ENCODE measurements around the gene ZBTB17. TPM values are rescaled to one million over a fixed set of nuclear protein-coding genes. Genes with fewer than 3 reads are reported as not detected.
"Not testable (repeated sequence)": the region's sequence is repeated elsewhere in the genome, so short reads cannot be mapped to it uniquely, and the experiment has no call there.

Gene ZBTB17
- polyA plus RNA-seq, 2 of the 4 experiments (the other 2 are of a cell fraction), result 13.8 to 16.5 TPM

DNA sequence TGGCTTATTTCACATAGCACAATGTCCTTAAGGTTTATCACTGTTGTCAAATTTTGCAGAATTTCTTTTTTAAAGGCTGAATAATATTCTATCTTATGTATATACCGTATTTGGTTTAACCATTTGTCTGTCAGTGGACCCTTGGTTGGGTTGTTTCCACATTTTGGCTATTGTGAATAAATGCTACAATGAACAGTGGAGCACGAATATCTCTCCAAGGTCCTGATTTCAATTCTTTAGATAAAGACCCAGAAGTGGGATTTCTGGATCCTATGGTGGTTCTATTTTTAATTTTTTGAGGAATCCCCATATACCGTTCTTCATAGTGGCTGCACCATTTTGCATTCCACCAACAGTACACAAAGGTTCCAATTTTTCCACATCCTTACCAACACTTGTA is 5.8 kb upstream of the ZBTB17 start (continued):
- TF ChIP-seq, protein P1, sequence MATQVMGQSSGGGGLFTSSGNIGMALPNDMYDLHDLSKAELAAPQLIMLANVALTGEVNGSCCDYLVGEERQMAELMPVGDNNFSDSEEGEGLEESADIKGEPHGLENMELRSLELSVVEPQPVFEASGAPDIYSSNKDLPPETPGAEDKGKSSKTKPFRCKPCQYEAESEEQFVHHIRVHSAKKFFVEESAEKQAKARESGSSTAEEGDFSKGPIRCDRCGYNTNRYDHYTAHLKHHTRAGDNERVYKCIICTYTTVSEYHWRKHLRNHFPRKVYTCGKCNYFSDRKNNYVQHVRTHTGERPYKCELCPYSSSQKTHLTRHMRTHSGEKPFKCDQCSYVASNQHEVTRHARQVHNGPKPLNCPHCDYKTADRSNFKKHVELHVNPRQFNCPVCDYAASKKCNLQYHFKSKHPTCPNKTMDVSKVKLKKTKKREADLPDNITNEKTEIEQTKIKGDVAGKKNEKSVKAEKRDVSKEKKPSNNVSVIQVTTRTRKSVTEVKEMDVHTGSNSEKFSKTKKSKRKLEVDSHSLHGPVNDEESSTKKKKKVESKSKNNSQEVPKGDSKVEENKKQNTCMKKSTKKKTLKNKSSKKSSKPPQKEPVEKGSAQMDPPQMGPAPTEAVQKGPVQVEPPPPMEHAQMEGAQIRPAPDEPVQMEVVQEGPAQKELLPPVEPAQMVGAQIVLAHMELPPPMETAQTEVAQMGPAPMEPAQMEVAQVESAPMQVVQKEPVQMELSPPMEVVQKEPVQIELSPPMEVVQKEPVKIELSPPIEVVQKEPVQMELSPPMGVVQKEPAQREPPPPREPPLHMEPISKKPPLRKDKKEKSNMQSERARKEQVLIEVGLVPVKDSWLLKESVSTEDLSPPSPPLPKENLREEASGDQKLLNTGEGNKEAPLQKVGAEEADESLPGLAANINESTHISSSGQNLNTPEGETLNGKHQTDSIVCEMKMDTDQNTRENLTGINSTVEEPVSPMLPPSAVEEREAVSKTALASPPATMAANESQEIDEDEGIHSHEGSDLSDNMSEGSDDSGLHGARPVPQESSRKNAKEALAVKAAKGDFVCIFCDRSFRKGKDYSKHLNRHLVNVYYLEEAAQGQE (IDR thresholded peaks at IDR 0.05), result peak; percentile 38; the same call in 1 of the 2 replicates

DNA sequence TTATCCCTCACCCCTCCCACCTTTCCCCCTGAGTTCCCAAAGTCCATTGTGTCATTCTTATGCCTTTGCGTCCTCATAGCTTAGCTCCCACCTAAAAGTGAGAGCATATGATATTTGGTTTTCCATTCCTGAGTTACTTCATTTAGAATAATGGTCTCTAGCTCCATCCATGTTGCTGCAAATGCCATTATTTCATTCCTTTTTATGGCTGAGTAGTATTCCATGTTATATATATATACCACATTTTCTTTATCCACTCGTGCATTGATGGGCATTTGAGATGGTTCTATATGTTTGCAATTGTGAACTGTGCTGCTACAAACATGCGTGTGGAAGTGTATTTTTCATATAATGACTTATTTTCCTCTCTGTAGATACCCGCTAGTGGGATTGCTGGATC is 2.0 kb upstream of the ZBTB17 start:
- FAIRE-seq; H3K27ac ChIP-seq; H3K4me2 ChIP-seq; POLR2A ChIA-PET; ATAC-seq; DNase-seq (ENCODE audit: low read depth in 1 of 2, low spot score in 1 of 2); CTCF ChIA-PET; H3K9me3 ChIP-seq; H3K4me3 ChIP-seq: not testable (repeated sequence)
- H3K4me1 ChIP-seq, result peaks cover 11% of the 10 kb centered on the region; the same call in 2 of the 3 replicates
- 73% methylated on average over 4 of the region's 4 CpGs for WGBS (ENCODE audit: missing lambda C conversion rate)

DNA sequence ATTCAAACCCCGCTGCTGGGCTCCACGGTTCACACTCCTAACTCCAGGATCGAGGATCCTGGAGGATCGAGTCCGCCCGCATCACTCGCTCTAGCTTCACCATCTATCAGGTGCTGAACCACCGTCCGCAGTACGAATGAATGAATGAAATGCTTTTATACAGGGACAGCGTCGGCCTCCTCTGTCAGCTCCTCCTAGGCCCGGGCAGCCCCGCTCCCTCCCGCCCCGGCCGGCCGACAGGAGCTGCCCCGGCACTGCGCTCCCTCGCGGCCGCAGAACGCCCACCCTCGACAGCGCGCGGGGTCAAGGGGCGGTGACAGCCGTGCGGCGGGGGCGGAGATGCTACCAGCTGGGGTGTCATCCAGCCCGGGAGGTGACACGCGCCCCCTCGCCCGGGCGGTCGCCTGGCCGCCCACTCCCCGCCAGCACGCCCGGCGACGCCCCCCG is 520 bp downstream of the ZBTB17 start:
- Histone ChIP-seq H3K9me3 (no peaks in the 10 kb centered on the region), H3K27ac (peak overlapping the region; percentile 83 to 94), H3K4me3 (peak overlapping the region; percentile 66), H3K4me2 (peak overlapping the region; percentile 91), H3K4me1 (peaks cover 11% of the 10 kb centered on the region; the same call in 2 of the 3 replicates)
- WGBS (ENCODE audit: missing lambda C conversion rate), result 7% methylated on average over 13 of the region's 47 CpGs
- peak; percentile 69 to 91 for ATAC-seq
- ChIA-PET POLR2A (interaction anchor here (1.2 to 2.2 kb wide), 2 partner anchors 25 to 183 kb away, joined by 4 to 12 read pairs; no protein-coding TSS in a partner anchor), CTCF (interaction anchor here (0.6 to 1.9 kb wide), 3 partner anchors 11 to 183 kb away, joined by 3 to 6 read pairs (median 4); no protein-coding TSS in a partner anchor)
- DNase-seq (ENCODE audit: low read depth in 1 of 2, low spot score in 1 of 2), result peak; percentile 33 to 44
- TF ChIP-seq RAD21 (conservative IDR thresholded peaks at IDR 0.05 in 1 of 2, IDR thresholded peaks at IDR 0.05 in 1 of 2), result 0 out of 5 replicates have a peak, but pooled peaks of 1 of the 2 experiments have one; percentile 11
- no peak for TF ChIP-seq RARB (CRISPR knock-in tag; IDR thresholded peaks at IDR 0.05)
- TF ChIP-seq HDAC2 (IDR thresholded peaks at IDR 0.05), result no peak
- TF ChIP-seq, protein P2, sequence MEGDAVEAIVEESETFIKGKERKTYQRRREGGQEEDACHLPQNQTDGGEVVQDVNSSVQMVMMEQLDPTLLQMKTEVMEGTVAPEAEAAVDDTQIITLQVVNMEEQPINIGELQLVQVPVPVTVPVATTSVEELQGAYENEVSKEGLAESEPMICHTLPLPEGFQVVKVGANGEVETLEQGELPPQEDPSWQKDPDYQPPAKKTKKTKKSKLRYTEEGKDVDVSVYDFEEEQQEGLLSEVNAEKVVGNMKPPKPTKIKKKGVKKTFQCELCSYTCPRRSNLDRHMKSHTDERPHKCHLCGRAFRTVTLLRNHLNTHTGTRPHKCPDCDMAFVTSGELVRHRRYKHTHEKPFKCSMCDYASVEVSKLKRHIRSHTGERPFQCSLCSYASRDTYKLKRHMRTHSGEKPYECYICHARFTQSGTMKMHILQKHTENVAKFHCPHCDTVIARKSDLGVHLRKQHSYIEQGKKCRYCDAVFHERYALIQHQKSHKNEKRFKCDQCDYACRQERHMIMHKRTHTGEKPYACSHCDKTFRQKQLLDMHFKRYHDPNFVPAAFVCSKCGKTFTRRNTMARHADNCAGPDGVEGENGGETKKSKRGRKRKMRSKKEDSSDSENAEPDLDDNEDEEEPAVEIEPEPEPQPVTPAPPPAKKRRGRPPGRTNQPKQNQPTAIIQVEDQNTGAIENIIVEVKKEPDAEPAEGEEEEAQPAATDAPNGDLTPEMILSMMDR (IDR thresholded peaks at IDR 0.05), result 0 out of 3 replicates have a peak, but pooled peaks have one; percentile 5
- FAIRE-seq, result no peak

DNA sequence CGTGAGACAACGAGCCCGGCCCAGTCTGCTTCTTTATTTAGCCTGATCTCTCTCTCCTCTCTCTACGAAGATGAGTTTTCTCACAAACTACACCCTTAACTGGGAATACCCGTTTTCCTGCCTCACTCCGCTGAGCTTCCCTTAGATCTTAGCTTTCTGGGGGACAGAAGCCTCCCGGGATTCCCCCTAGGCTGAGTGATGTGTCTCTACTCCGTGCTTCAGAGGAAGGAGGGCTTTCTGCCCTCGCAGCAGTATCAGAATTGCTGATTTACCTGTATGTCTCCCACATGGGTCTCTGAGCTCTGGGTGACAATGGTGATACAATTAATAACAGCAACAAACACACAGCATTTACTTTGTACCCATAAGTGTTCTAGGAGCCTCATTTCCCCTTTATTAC is 1.0 kb downstream of the ZBTB17 start:
- FAIRE-seq (no peak), ATAC-seq (no peak), DNase-seq (ENCODE audit: low read depth in 1 of 2, low spot score in 1 of 2) (no peak)
- ChIA-PET POLR2A (interaction anchor here (2.2 kb wide), 1 partner anchor 25 kb away, joined by 12 read pairs; no protein-coding TSS in a partner anchor), CTCF (interaction anchor here (0.9 to 1.9 kb wide), 2 partner anchors 19 to 183 kb away, joined by 3 to 6 read pairs; no protein-coding TSS in a partner anchor)
- Histone ChIP-seq H3K4me3 (peak overlapping the region; percentile 66), H3K4me2 (peak overlapping the region; percentile 91), H3K9me3 (no peaks in the 10 kb centered on the region; the same call in 2 of the 3 replicates), H3K4me1 (peaks cover 11% of the 10 kb centered on the region; the same call in 2 of the 3 replicates), H3K27ac (peak overlapping the region; percentile 83 to 94; a peak in 5 of 6 replicates)
- WGBS (ENCODE audit: missing lambda C conversion rate), result 84% methylated on average over 9 of the region's 9 CpGs
- TF ChIP-seq HOXA7 (CRISPR knock-in tag; IDR thresholded peaks at IDR 0.05) (no peak), EHF (CRISPR knock-in tag; IDR thresholded peaks at IDR 0.05) (no peak), CEBPB (IDR thresholded peaks at IDR 0.05) (no peak), POLR2AphosphoS2 (conservative IDR thresholded peaks at IDR 0.05; ENCODE audit: low read length) (no peak), SMC3 (IDR thresholded peaks at IDR 0.05) (no peak), CHD2 (IDR thresholded peaks at IDR 0.05; ENCODE audit: low read length, partially characterized antibody) (no peak), NPAS2 (CRISPR knock-in tag; IDR thresholded peaks at IDR 0.05; ENCODE audit: borderline replicate concordance) (no peak), RNF2 (IDR thresholded peaks at IDR 0.05; ENCODE audit: borderline replicate concordance, low read depth) (no peak), ZFP36 (IDR thresholded peaks at IDR 0.05; ENCODE audit: borderline replicate concordance, partially characterized antibody) (no peak), HEYL (CRISPR knock-in tag; IDR thresholded peaks at IDR 0.05) (no peak)
- TF ChIP-seq, protein P3, sequence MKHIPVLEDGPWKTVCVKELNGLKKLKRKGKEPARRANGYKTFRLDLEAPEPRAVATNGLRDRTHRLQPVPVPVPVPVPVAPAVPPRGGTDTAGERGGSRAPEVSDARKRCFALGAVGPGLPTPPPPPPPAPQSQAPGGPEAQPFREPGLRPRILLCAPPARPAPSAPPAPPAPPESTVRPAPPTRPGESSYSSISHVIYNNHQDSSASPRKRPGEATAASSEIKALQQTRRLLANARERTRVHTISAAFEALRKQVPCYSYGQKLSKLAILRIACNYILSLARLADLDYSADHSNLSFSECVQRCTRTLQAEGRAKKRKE (CRISPR knock-in tag; IDR thresholded peaks at IDR 0.05; ENCODE audit: low read depth), result no peak
- TF ChIP-seq, protein P2 (IDR thresholded peaks at IDR 0.05), result no peak
- TF ChIP-seq, protein P1 (IDR thresholded peaks at IDR 0.05), result no peak
